Pancreas (tissue), 10 donors: ENCODE data around the gene TJP2. TPM values are rescaled to one million over a fixed set of nuclear protein-coding genes. Genes with fewer than 3 reads are reported as not detected.
"Not testable (repeated sequence)": the region's sequence is repeated elsewhere in the genome, so short reads cannot be mapped to it uniquely, and the experiment has no call there.

Experiments used
- ATAC-seq, 4 donors: fragments of 200-7000 bp; cut with Tn5 transposase; one replicate each; pipeline versions ENCODE4 v1.8.0 to v1.9.1; 2020; ENCODE audit warnings: mild to moderate bottlenecking in 4 of 4, moderate library complexity in 4 of 4
- DNase-seq, 6 donors: peaks; one replicate each; pipeline ENCODE4 v3.0.0-alpha.2; 2020
- FAIRE-seq: peaks from 2 replicates; lab custom pipeline; 2012; peaks lifted over from hg19 to GRCh38; lab: Jason Lieb, UNC
- H3K27ac ChIP-seq, 4 donors: fragments of 200-600 bp; sonication (generic); 1 replicate in 3 of 4; 2 replicates in 1 of 4; pipeline versions ENCODE4 v1.5.0 to v1.8.0; 2020
- H3K27me3 ChIP-seq, 4 donors: fragments of 200-600 bp; one replicate each; pipeline ENCODE4 v1.8.0; 2021
- H3K36me3 ChIP-seq, 3 donors: fragments of 200-600 bp; sonication (generic) in 1 of 3; one replicate each; pipeline versions ENCODE4 v1.5.0 to v1.8.0; 2020 to 2021
- H3K4me1 ChIP-seq, 3 donors: fragments of 200-600 bp; one replicate each; pipeline ENCODE4 v1.8.0; 2021
- H3K4me3 ChIP-seq, 4 donors: fragments of 200-600 bp; sonication (generic) in 2 of 4; one replicate each; pipeline versions ENCODE4 v1.5.0 to v1.8.0; 2020 to 2021
- H3K9me3 ChIP-seq, 4 donors: fragments of 200-600 bp; one replicate each; pipeline ENCODE4 v1.8.0; 2021
- WGBS, 2 donors: extraction: QIAGEN DNeasy Blood & Tissue Kit; methylation state at CpG; one replicate each; pipeline ENCODE4 v1.1.7; 2013; 5-methylcytosine and 5-hydroxymethylcytosine counted together
- intact Hi-C, 3 donors: fragments of 100-400 bp; cut with DNase I; formaldehyde crosslinking; loops; one replicate each; pipeline versions ENCODE4 v1.11.1 to v1.14.2; 2022
- polyA plus RNA-seq, 2 donors: library from polyadenylated mRNA; stranded (reverse); fragments of 200-250 nt; gene quantifications; one replicate each; pipeline ENCODE4 v1.2.3, GENCODE V29; 2013
- total RNA-seq, 6 donors: library from RNA; stranded (reverse); fragmentation: NEBNext Ultra II Directional in 4 of 6; extraction: Animal tissue kit (Norgen Biotek cat#: 25700) in 4 of 6; gene quantifications; one replicate each; pipeline versions ENCODE4 v1.2.1 to v1.2.4, GENCODE V29; 2021 to 2023
- TF ChIP-seq, protein P1 (sequence below), 4 donors: fragments of 200-600 bp; sonication (generic) in 3 of 4; IDR thresholded peaks; one replicate each; pipeline versions ENCODE4 v1.5.0 to v1.8.0; 2021; ENCODE audit warnings: antibody characterized with exemption in 4 of 4
- donor health status: healthy with polysubstance abuse.
- donor health status: DM: no; HTN: no; CAD: no; lungs with moderate emphysema.
- donor health status: DM: no; HTN: no; CAD: no.
- donor health status: control.
- donor health status: control.
- donor health status: Bipolar disorder and iron deficiency.
- donor health status: DM: yes; HTN: yes; CAD: no.
- donor health status: DM: no; HTN: no; CAD: no.
- donor health status: DM: no; HTN: no; CAD: no.
- donor health status: DM: yes; HTN: yes; CAD: no.

Gene TJP2
- total and polyA plus RNA-seq, 8 donors: 24.1 to 70.3 (median 31.5) TPM

DNA sequence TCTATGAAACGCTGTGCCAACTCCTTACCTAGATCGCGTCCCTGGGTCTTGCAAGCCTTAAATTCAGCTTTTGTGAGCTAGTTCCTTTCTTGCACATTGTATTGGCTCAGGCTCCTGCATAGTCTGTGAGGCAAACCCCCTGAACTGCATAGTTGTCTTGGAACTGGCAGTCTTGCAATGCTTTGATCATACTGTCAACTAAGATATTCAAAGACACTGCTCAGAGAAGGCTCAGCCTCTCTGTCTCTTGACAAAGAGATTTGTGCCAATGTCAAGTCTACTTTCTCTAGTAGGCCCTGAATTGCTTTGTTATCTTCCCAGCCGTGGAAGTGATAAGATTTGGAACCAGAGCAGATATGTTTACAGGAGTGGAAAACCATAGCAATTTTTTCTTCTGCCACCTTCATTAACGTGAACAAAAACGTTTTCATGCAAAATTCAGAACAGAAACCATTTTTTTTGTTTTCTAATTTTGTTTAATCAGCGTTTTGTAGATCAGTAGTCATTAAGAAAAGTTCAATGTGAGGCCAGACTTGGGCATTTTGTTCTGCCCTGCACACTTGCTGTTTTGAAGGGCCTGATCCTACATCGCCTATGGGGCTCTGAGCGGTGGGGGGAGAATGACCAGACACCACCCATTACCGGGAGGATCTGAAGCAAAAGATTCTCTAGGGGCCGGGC is 123.4 kb downstream of the TJP2 start:
- Histone ChIP-seq H3K4me1 (no peaks in the 10 kb centered on the region), H3K4me3 (no peak overlapping the region), H3K36me3 (no peaks in the 10 kb centered on the region), H3K27me3 (no peaks in the 10 kb centered on the region), H3K27ac (no peak overlapping the region), H3K9me3 (no peaks in the 10 kb centered on the region)
- ATAC-seq (peak in 2 of 4 donors; percentile 24 to 54), FAIRE-seq (no peak), DNase-seq (no peak)
- TF ChIP-seq, protein P1, sequence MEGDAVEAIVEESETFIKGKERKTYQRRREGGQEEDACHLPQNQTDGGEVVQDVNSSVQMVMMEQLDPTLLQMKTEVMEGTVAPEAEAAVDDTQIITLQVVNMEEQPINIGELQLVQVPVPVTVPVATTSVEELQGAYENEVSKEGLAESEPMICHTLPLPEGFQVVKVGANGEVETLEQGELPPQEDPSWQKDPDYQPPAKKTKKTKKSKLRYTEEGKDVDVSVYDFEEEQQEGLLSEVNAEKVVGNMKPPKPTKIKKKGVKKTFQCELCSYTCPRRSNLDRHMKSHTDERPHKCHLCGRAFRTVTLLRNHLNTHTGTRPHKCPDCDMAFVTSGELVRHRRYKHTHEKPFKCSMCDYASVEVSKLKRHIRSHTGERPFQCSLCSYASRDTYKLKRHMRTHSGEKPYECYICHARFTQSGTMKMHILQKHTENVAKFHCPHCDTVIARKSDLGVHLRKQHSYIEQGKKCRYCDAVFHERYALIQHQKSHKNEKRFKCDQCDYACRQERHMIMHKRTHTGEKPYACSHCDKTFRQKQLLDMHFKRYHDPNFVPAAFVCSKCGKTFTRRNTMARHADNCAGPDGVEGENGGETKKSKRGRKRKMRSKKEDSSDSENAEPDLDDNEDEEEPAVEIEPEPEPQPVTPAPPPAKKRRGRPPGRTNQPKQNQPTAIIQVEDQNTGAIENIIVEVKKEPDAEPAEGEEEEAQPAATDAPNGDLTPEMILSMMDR (IDR thresholded peaks at IDR 0.05): no peak
- WGBS, 2 donors: 59 to 65% methylated on average over 11 of the region's 11 CpGs
- intact Hi-C loops: no loop called here

DNA sequence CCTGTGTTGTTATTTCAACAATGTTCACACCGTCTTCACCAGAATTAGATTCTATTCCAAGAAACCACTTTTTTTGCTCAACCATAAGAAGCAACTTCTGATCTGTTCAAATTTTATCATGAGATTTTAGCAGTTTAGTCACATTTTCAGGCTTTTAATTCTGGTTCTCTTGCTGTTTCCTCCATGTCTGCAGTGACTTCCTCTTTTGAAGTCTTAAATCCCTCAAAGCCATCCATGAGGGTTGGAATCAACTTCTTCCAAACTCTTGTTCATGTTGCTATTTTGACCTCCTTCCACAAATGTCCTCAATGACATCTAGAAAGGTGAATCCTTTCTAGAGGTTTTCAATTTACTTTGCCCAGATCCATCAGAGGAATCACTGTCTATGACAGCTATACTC is 125.2 kb downstream of the TJP2 start:
- H3K27ac ChIP-seq: no peak overlapping the region
- no peak for ATAC-seq
- H3K27me3 ChIP-seq: no peaks in the 10 kb centered on the region
- no peaks in the 10 kb centered on the region for H3K36me3 ChIP-seq
- 78 to 97% methylated on average over 1 of the region's 1 CpG for whole genome bisulfite sequencing, 2 donors
- no peak for DNase-seq
- TF ChIP-seq, protein P1 (IDR thresholded peaks at IDR 0.05): no peak
- no peaks in the 10 kb centered on the region for H3K4me1 ChIP-seq
- H3K4me3 ChIP-seq: no peak overlapping the region
- H3K9me3 ChIP-seq: no peaks in the 10 kb centered on the region
- intact Hi-C loops: no loop called here
- FAIRE-seq: no peak

DNA sequence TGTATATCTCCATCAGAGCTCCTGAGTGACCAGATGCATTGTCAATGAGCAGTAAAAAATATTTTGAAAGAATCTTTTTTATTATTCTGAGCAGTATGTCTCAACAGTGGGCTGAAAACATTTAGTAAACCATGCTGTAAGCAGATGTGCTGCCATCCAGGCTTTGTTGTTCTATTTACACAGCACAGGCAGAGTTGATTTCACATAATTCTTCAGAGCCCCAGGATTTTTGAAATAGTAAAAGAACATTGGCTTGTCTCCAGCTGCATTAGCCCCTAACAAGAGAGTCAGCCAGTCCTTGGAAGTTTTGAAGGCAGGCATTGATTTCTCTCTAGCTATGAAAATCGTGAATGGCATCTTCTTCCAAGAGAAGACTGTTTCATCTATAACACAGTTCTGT is 125.7 kb downstream of the TJP2 start:
- TF ChIP-seq, protein P1 (IDR thresholded peaks at IDR 0.05): no peak
- DNase-seq (no peak), FAIRE-seq (no peak), ATAC-seq (no peak)
- 44 to 56% methylated on average over 1 of the region's 1 CpG for WGBS, 2 donors
- no peak overlapping the region for H3K4me3 ChIP-seq
- H3K27ac ChIP-seq: no peak overlapping the region
- H3K4me1 ChIP-seq: no peaks in the 10 kb centered on the region
- intact Hi-C loops: no loop called here
- H3K9me3 ChIP-seq: no peaks in the 10 kb centered on the region
- H3K27me3 ChIP-seq: no peaks in the 10 kb centered on the region
- H3K36me3 ChIP-seq: no peaks in the 10 kb centered on the region

GRCh38 chr9:69303331-69303730 is 129.3 kb downstream of the TJP2 start:
- intact Hi-C loops: no loop called here
- ATAC-seq: no peak
- no peaks in the 10 kb centered on the region for H3K36me3 ChIP-seq
- no peak for DNase-seq
- H3K4me1 ChIP-seq: no peaks in the 10 kb centered on the region
- FAIRE-seq: no peak
- H3K4me3 ChIP-seq: no peak overlapping the region
- WGBS, 2 donors: 91 to 92% methylated on average over 2 of the region's 2 CpGs
- no peaks in the 10 kb centered on the region for H3K27me3 ChIP-seq
- TF ChIP-seq, protein P1 (IDR thresholded peaks at IDR 0.05): no peak
- no peaks in the 10 kb centered on the region for H3K9me3 ChIP-seq
- H3K27ac ChIP-seq: no peak overlapping the region

DNA sequence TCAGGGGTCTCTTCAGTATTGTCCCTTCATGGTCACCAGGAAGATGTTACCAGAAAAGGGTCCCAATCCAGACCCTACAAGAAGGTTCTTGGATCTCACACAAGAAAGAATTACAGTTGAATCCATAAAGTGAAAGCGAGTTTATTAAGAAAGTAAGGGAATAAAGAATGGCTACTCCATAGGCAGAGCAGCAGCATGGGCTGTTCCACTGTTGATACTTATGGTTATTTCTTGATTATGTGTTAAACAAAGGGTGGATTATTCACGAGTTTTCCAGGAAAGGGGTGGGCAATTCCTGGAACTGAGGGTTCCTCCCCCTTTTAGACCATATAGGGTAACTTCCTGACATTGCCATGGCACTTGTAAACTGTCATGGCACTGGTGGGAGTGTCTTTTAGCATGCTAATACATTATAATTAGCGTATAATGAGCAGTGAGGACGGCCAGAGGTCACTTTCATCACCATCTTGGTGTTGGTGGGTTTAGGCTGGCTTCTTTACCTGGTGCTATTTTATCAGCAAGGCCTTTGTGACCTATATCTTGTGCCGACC is 132.9 kb downstream of the TJP2 start:
- H3K4me3 ChIP-seq, intact Hi-C loops, H3K36me3 ChIP-seq, H3K27ac ChIP-seq, H3K4me1 ChIP-seq, FAIRE-seq, ATAC-seq, H3K27me3 ChIP-seq, DNase-seq, H3K9me3 ChIP-seq: not testable (repeated sequence)
- WGBS, 2 donors: 73 to 76% methylated on average over 5 of the region's 5 CpGs
